Dendritic cell treated with granulocyte-macrophage colony-stimulating factor and Interleukin-4, amounts not matched to agents 40 ng/mL and 50 ng/mL, for 4 days (primary cell): ENCODE measurements around the gene MARVELD1.

ENCODE experiments used
- H3K27ac Mint-ChIP-seq: one replicate; pipeline ENCODE4 v1.8.0; 2022; ENCODE audit warnings: mild to moderate bottlenecking, mixed read lengths
- H3K27me3 Mint-ChIP-seq: one replicate; pipeline ENCODE4 v1.8.0; 2022; ENCODE audit warnings: mild to moderate bottlenecking, mixed read lengths
- H3K36me3 Mint-ChIP-seq: one replicate; pipeline ENCODE4 v1.8.0; 2022; ENCODE audit warnings: low read depth, mixed read lengths
- H3K4me1 Mint-ChIP-seq: one replicate; pipeline ENCODE4 v1.8.0; 2022; ENCODE audit warnings: low read depth, mixed read lengths
- H3K4me3 Mint-ChIP-seq: one replicate; pipeline ENCODE4 v1.8.0; 2022; ENCODE audit warnings: mild to moderate bottlenecking, moderate library complexity, mixed read lengths
- H3K9me3 Mint-ChIP-seq: one replicate; pipeline ENCODE4 v1.8.0; 2022; ENCODE audit warnings: mixed read lengths
- intact Hi-C: fragments of 100-400 bp; cut with micrococcal nuclease; formaldehyde crosslinking; loops from one replicate; pipeline ENCODE4 v1.15.0; 2022

Gene MARVELD1

GRCh38 chr10:97707134-97707861 is 6.2 kb upstream of the MARVELD1 start:
- no peaks in the 10 kb centered on the region for H3K36me3 Mint-ChIP-seq
- no peak overlapping the region for H3K4me3 Mint-ChIP-seq
- H3K27me3 Mint-ChIP-seq, result peaks cover 16% of the 10 kb centered on the region
- no peak overlapping the region for H3K27ac Mint-ChIP-seq
- intact Hi-C loops, result no loop called here
- peaks cover 18% of the 10 kb centered on the region for H3K4me1 Mint-ChIP-seq
- H3K9me3 Mint-ChIP-seq, result no peaks in the 10 kb centered on the region

- Mint-ChIP-seq H3K4me1 (peaks cover 24% of the 10 kb centered on the region), H3K27ac (no peak overlapping the region), H3K36me3 (peaks cover 4% of the 10 kb centered on the region), H3K27me3 (peaks cover 12% of the 10 kb centered on the region), H3K4me3 (no peak overlapping the region), H3K9me3 (no peaks in the 10 kb centered on the region)
- intact Hi-C loops, result no loop called here
Observed at GRCh38 chr10:97708167-97708566, 5.4 kb upstream of the MARVELD1 start.

- intact Hi-C loops, result no loop called here
- H3K36me3 Mint-ChIP-seq, result peaks cover 15% of the 10 kb centered on the region
- H3K27me3 Mint-ChIP-seq, result peaks cover 12% of the 10 kb centered on the region
- H3K9me3 Mint-ChIP-seq, result no peaks in the 10 kb centered on the region
- no peak overlapping the region for H3K27ac Mint-ChIP-seq
- peaks cover 31% of the 10 kb centered on the region for H3K4me1 Mint-ChIP-seq
- no peak overlapping the region for H3K4me3 Mint-ChIP-seq
Observed at GRCh38 chr10:97708976-97709946, 4.3 kb upstream of the MARVELD1 start.

- H3K27ac Mint-ChIP-seq, result peak overlapping the region; percentile 97
- intact Hi-C loops, result loop anchor here (1.0 kb wide), 1 partner anchor 24 kb away; no protein-coding TSS in a partner anchor
Observed at GRCh38 chr10:97711640-97712572, 1.6 kb upstream of the MARVELD1 start.

GRCh38 chr10:97713826-97714400 is 383 bp downstream of the MARVELD1 start:
- Mint-ChIP-seq H3K27me3 (peaks cover 5% of the 10 kb centered on the region), H3K4me1 (peaks cover 73% of the 10 kb centered on the region), H3K4me3 (peak overlapping the region; percentile 98), H3K36me3 (peaks cover 61% of the 10 kb centered on the region), H3K27ac (peak overlapping the region; percentile 97), H3K9me3 (no peaks in the 10 kb centered on the region)
- intact Hi-C loops, result no loop called here

More at GRCh38 chr10:97711640-97712572, 1.6 kb upstream of the MARVELD1 start:
- peaks cover 41% of the 10 kb centered on the region for H3K36me3 Mint-ChIP-seq
- peaks cover 8% of the 10 kb centered on the region for H3K27me3 Mint-ChIP-seq
- H3K4me1 Mint-ChIP-seq, result peaks cover 53% of the 10 kb centered on the region
- peak overlapping the region; percentile 17 for H3K4me3 Mint-ChIP-seq
- no peaks in the 10 kb centered on the region for H3K9me3 Mint-ChIP-seq

GRCh38 chr10:97714401-97715258 is 1.1 kb downstream of the MARVELD1 start:
- H3K27ac Mint-ChIP-seq, result peak overlapping the region; percentile 97
- H3K9me3 Mint-ChIP-seq, result no peaks in the 10 kb centered on the region
- H3K4me1 Mint-ChIP-seq, result peaks cover 73% of the 10 kb centered on the region
- peak overlapping the region; percentile 98 for H3K4me3 Mint-ChIP-seq
- peaks cover 68% of the 10 kb centered on the region for H3K36me3 Mint-ChIP-seq
- no peaks in the 10 kb centered on the region for H3K27me3 Mint-ChIP-seq
- intact Hi-C loops, result no loop called here

- no peaks in the 10 kb centered on the region for H3K9me3 Mint-ChIP-seq
- intact Hi-C loops, result no loop called here
Observed at GRCh38 chr10:97715259-97715874, 1.8 kb downstream of the MARVELD1 start.

GRCh38 chr10:97717627-97718026 is 4.1 kb downstream of the MARVELD1 start:
- Mint-ChIP-seq H3K36me3 (peaks cover 95% of the 10 kb centered on the region), H3K4me3 (no peak overlapping the region), H3K27ac (peak overlapping the region; percentile 54), H3K27me3 (no peaks in the 10 kb centered on the region), H3K9me3 (no peaks in the 10 kb centered on the region), H3K4me1 (peaks cover 69% of the 10 kb centered on the region)
- intact Hi-C loops, result no loop called here

More at GRCh38 chr10:97715259-97715874, 1.8 kb downstream of the MARVELD1 start:
- peaks cover 76% of the 10 kb centered on the region for H3K36me3 Mint-ChIP-seq
- H3K4me3 Mint-ChIP-seq, result peak overlapping the region; percentile 98
- H3K27ac Mint-ChIP-seq, result peak overlapping the region; percentile 97
- no peaks in the 10 kb centered on the region for H3K27me3 Mint-ChIP-seq
- peaks cover 72% of the 10 kb centered on the region for H3K4me1 Mint-ChIP-seq

- no peaks in the 10 kb centered on the region for H3K9me3 Mint-ChIP-seq
- H3K4me1 Mint-ChIP-seq, result peaks cover 64% of the 10 kb centered on the region
- peak overlapping the region; percentile 10 for H3K4me3 Mint-ChIP-seq
- H3K27me3 Mint-ChIP-seq, result no peaks in the 10 kb centered on the region
- H3K27ac Mint-ChIP-seq, result peak overlapping the region; percentile 54
- H3K36me3 Mint-ChIP-seq, result peaks cover 91% of the 10 kb centered on the region
- intact Hi-C loops, result no loop called here
Observed at GRCh38 chr10:97718178-97718577, 4.6 kb downstream of the MARVELD1 start.

GRCh38 chr10:97718659-97719142 is 5.2 kb downstream of the MARVELD1 start:
- Mint-ChIP-seq H3K4me3 (no peak overlapping the region), H3K27me3 (no peaks in the 10 kb centered on the region), H3K36me3 (peaks cover 86% of the 10 kb centered on the region), H3K9me3 (no peaks in the 10 kb centered on the region), H3K27ac (peak overlapping the region; percentile 54), H3K4me1 (peaks cover 61% of the 10 kb centered on the region)
- intact Hi-C loops, result no loop called here

GRCh38 chr10:97719602-97720001 is 6.1 kb downstream of the MARVELD1 start:
- Mint-ChIP-seq H3K27me3 (no peaks in the 10 kb centered on the region), H3K4me1 (peaks cover 62% of the 10 kb centered on the region), H3K9me3 (no peaks in the 10 kb centered on the region), H3K27ac (no peak overlapping the region), H3K4me3 (no peak overlapping the region), H3K36me3 (peaks cover 77% of the 10 kb centered on the region)
- intact Hi-C loops, result no loop called here
